ENCODE results near the gene COMTD1.

The COMTD1 gene

DNA sequence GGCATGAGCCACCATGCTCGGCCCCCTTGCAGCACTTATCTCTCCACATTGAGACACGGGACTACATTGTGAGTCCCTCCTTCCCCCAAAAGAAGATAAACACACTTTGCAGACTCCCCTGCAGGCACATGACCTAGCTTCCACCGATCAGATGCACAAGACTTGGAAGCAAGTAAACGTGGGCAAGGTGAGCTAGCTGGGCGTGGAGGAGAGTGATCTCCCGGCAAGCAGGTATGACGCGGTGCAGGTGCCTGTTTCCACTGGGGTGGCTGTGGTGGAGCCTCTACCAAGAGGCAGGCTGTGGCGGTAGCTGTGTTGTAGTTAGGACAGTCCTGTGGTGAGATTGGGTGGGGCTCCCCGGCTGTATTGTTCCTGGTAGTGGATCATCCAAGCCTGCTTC is 7.7 kb upstream of the COMTD1 start:
- Mint-ChIP-seq H3K27ac (no peak overlapping the region), H3K4me3 (no peak overlapping the region), H3K27me3 (ENCODE audit: low read depth, poor library complexity) (peaks cover 10% of the 10 kb centered on the region), H3K9me3 (no peaks in the 10 kb centered on the region), H3K36me3 (ENCODE audit: low read depth) (no peaks in the 10 kb centered on the region), H3K4me1 (peaks cover 9% of the 10 kb centered on the region)
- TF ChIP-seq CTCF (IDR thresholded peaks at IDR 0.05): no peak
- no peak for DNase-seq

DNA sequence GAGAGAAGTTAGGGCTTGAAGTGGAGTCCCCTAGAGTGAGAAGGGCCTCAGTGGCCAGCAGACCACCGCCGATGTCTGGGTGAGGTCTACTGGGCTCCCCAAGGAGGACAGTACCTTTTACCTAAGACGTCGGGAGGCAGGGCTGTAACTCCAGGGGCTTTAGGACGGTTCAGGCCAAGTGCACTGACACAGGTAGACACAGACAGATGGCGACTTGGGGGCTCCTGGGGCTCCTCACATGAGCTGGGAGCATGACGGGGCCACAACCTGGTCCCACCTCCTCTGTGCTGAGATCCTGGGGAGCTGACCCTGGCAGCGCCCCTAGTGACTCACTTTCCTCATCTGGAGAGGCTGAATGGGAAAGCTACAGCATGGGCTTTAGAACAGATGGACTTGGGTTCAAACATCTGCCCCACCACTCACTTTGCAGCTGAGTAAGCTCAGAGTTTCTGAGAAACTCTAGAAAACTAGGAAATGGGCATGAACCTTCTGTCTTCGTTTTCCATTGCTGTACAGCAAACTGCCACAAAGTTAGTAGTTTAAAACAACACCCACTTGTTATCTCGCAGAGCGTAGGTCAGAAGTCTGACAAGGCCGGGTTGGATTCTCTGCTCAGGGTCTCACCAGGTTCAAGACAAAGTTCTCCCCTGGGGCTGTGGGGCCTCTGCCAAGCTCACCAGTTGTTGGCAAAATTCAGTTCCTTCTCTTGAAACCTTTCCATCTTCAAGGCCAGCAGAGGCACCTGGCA is 4.7 kb upstream of the COMTD1 start:
- Mint-ChIP-seq H3K27me3 (ENCODE audit: low read depth, poor library complexity) (peaks cover 12% of the 10 kb centered on the region), H3K4me3 (no peak overlapping the region), H3K4me1 (peaks cover 17% of the 10 kb centered on the region), H3K27ac (no peak overlapping the region), H3K36me3 (ENCODE audit: low read depth) (no peaks in the 10 kb centered on the region), H3K9me3 (no peaks in the 10 kb centered on the region)
- TF ChIP-seq CTCF (IDR thresholded peaks at IDR 0.05): no peak
- DNase-seq: no peak

- Mint-ChIP-seq H3K27me3 (ENCODE audit: low read depth, poor library complexity) (peaks cover 9% of the 10 kb centered on the region), H3K27ac (no peak overlapping the region), H3K9me3 (no peaks in the 10 kb centered on the region), H3K4me3 (no peak overlapping the region), H3K36me3 (ENCODE audit: low read depth) (no peaks in the 10 kb centered on the region), H3K4me1 (peaks cover 17% of the 10 kb centered on the region)
- DNase-seq: no peak
- no peak for TF ChIP-seq CTCF (IDR thresholded peaks at IDR 0.05)
Measured at GRCh38 chr10:75239096-75239790, 3.5 kb upstream of the COMTD1 start.

GRCh38 chr10:75238182-75239095 is 2.7 kb upstream of the COMTD1 start:
- no peak overlapping the region for H3K4me3 Mint-ChIP-seq

More at GRCh38 chr10:75238182-75239095, 2.7 kb upstream of the COMTD1 start:
- H3K4me1 Mint-ChIP-seq: peaks cover 21% of the 10 kb centered on the region
- no peaks in the 10 kb centered on the region for H3K9me3 Mint-ChIP-seq
- no peak for DNase-seq
- H3K27ac Mint-ChIP-seq: no peak overlapping the region
- TF ChIP-seq CTCF (IDR thresholded peaks at IDR 0.05): no peak
- peaks cover 8% of the 10 kb centered on the region for H3K27me3 Mint-ChIP-seq (ENCODE audit: low read depth, poor library complexity)
- H3K36me3 Mint-ChIP-seq (ENCODE audit: low read depth): peaks cover 2% of the 10 kb centered on the region
